ENCODE results near the gene ANKRD29. TPM values are rescaled to one million over a fixed set of nuclear protein-coding genes. Genes with fewer than 3 reads are reported as not detected.

ANKRD29 gene
- total and polyA plus RNA-seq, 10 of the 15 experiments (the other 5 are each of a cell fraction or from before 2014, with no cell fraction given) = 0.53 to 9.2 (median 1.6) TPM

DNA sequence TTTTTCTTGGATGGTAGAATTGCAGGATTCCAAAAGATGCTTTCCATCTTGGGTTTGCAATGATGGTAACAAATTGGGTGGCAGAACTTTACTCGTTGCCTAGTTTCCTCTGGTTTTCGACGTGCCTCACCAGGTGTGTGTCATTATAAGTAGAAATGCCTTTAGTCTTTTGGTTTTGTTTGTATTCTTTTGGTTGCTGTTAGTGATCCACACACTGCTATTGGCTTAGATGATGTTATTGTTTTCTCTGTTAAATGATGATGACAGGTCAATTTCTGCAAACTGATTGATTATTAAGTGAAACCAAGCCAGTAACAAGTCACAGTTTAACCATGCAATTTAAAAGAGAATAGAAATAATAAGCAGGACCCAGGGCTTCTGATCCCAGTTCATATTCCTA, 20.4 kb upstream of the ANKRD29 start (continued):
- TF ChIP-seq, protein P1, sequence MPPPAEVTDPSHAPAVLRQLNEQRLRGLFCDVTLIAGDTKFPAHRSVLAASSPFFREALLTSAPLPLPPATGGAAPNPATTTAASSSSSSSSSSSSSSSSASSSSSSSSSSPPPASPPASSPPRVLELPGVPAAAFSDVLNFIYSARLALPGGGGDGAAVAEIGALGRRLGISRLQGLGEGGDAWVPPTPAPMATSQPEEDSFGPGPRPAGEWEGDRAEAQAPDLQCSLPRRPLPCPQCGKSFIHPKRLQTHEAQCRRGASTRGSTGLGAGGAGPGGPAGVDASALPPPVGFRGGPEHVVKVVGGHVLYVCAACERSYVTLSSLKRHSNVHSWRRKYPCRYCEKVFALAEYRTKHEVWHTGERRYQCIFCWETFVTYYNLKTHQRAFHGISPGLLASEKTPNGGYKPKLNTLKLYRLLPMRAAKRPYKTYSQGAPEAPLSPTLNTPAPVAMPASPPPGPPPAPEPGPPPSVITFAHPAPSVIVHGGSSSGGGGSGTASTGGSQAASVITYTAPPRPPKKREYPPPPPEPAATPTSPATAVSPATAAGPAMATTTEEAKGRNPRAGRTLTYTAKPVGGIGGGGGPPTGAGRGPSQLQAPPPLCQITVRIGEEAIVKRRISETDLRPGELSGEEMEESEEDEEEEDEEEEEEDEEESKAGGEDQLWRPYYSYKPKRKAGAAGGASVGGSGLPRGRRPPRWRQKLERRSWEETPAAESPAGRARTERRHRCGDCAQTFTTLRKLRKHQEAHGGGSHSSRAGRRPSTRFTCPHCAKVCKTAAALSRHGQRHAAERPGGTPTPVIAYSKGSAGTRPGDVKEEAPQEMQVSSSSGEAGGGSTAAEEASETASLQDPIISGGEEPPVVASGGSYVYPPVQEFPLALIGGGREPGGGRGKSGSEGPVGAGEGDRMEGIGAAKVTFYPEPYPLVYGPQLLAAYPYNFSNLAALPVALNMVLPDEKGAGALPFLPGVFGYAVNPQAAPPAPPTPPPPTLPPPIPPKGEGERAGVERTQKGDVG (CRISPR knock-in tag; IDR thresholded peaks at IDR 0.05) = no peak
- TF ChIP-seq SMC3 (IDR thresholded peaks at IDR 0.05; ENCODE audit: borderline replicate concordance, low read length) (no peak), TAF1 (IDR thresholded peaks at IDR 0.05; ENCODE audit: borderline replicate concordance, low read depth, low read length) (no peak), RUNX3 (IDR thresholded peaks at IDR 0.05; ENCODE audit: low read length) (no peak)
- TF ChIP-seq, protein P2, sequence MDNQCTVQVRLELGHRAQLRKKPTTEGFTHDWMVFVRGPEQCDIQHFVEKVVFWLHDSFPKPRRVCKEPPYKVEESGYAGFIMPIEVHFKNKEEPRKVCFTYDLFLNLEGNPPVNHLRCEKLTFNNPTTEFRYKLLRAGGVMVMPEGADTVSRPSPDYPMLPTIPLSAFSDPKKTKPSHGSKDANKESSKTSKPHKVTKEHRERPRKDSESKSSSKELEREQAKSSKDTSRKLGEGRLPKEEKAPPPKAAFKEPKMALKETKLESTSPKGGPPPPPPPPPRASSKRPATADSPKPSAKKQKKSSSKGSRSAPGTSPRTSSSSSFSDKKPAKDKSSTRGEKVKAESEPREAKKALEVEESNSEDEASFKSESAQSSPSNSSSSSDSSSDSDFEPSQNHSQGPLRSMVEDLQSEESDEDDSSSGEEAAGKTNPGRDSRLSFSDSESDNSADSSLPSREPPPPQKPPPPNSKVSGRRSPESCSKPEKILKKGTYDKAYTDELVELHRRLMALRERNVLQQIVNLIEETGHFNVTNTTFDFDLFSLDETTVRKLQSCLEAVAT (IDR thresholded peaks at IDR 0.05) = no peak

DNA sequence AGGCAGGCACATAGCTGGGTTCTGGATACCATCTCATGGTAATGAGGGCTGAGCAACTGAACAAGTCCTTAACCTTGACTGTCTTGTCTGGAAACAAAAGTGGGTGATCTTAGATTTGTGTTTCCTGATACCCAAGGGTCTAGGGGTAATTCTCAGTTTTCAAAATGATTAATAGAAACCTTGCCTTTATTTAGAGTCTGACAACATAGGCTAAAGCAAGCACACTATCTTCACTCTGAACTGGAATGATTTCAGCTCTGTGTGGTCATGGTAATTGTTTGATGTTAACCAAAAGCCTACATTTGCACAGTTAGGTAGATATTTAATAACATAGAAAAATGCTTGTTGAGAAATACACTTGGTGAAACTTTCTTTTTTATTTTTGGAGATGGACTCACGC, 19.8 kb upstream of the ANKRD29 start:
- POLR2A ChIA-PET = no interaction called here
- H4K20me1 ChIP-seq (ENCODE audit: control insufficient read depth, insufficient read depth) = no peaks in the 10 kb centered on the region
- H3K4me2 ChIP-seq (ENCODE audit: control insufficient read depth, insufficient read depth) = no peak overlapping the region
- 60% methylated on average over 1 of the region's 1 CpG for WGBS (ENCODE audit: insufficient coverage, insufficient replicate concordance, low lambda C conversion rate, missing lambda C conversion rate)
- CTCF ChIA-PET = interaction anchor here (1.2 to 1.6 kb wide), 2 partner anchors 11 to 12 kb away, joined by 3 to 4 read pairs; no protein-coding TSS in a partner anchor
- in situ Hi-C loops (cut with MboI) = no loop called here
- H3K9me3 ChIP-seq (replicated peaks; ENCODE audit: control insufficient read depth, insufficient read depth, low read length) = no peaks in the 10 kb centered on the region
- H3K27ac ChIP-seq (ENCODE audit: control insufficient read depth, insufficient read depth) = no peak overlapping the region
- SMC1A ChIA-PET (ENCODE audit: uncharacterized antibody, unreplicated experiment) = interaction anchor here (1.1 to 2.5 kb wide), 4 partner anchors 14 to 53 kb away, joined by 3 to 8 read pairs (median 4); no protein-coding TSS in a partner anchor
- no peaks in the 10 kb centered on the region for H3K4me1 ChIP-seq (ENCODE audit: control insufficient read depth, insufficient read depth, low read length)
- FAIRE-seq (no peak), DNase-seq (ENCODE audit: low read depth, low spot score) (no peak), ATAC-seq (peak; percentile 87)
- H3K27me3 ChIP-seq (replicated peaks in 1 of 2; ENCODE audit: control insufficient read depth in 2 of 2, insufficient read depth in 2 of 2, low read length in 1 of 2) = peaks cover 0 to 2% of the 10 kb centered on the region in 2 experiments; a peak in 1 of 4 replicates
- no peak overlapping the region for H3K4me3 ChIP-seq
- no TSS peak for BruUV-seq (replicated peaks)
- no peak overlapping the region for H2AFZ ChIP-seq (ENCODE audit: control insufficient read depth, low read depth, low read length)
- H3K9ac ChIP-seq (ENCODE audit: control insufficient read depth, insufficient read depth, low read length) = no peak overlapping the region
- RAD21 ChIA-PET (ENCODE audit: unreplicated experiment) = interaction anchor here (0.5 to 1.3 kb wide), 4 partner anchors 11 to 193 kb away, joined by 3 to 5 read pairs (median 3); no protein-coding TSS in a partner anchor
- H3K79me2 ChIP-seq (ENCODE audit: control insufficient read depth, insufficient read depth, low read length) = no peaks in the 10 kb centered on the region
- H3K36me3 ChIP-seq (ENCODE audit: control insufficient read depth in 2 of 2, insufficient read depth in 2 of 2, low read length in 1 of 2) = no peaks in the 10 kb centered on the region
- intact Hi-C loops (cut with micrococcal nuclease; ENCODE audit: unreplicated experiment) = loop anchor here (2.0 kb wide), 1 partner anchor 54 kb away; no protein-coding TSS in a partner anchor
- TF ChIP-seq, protein P3, sequence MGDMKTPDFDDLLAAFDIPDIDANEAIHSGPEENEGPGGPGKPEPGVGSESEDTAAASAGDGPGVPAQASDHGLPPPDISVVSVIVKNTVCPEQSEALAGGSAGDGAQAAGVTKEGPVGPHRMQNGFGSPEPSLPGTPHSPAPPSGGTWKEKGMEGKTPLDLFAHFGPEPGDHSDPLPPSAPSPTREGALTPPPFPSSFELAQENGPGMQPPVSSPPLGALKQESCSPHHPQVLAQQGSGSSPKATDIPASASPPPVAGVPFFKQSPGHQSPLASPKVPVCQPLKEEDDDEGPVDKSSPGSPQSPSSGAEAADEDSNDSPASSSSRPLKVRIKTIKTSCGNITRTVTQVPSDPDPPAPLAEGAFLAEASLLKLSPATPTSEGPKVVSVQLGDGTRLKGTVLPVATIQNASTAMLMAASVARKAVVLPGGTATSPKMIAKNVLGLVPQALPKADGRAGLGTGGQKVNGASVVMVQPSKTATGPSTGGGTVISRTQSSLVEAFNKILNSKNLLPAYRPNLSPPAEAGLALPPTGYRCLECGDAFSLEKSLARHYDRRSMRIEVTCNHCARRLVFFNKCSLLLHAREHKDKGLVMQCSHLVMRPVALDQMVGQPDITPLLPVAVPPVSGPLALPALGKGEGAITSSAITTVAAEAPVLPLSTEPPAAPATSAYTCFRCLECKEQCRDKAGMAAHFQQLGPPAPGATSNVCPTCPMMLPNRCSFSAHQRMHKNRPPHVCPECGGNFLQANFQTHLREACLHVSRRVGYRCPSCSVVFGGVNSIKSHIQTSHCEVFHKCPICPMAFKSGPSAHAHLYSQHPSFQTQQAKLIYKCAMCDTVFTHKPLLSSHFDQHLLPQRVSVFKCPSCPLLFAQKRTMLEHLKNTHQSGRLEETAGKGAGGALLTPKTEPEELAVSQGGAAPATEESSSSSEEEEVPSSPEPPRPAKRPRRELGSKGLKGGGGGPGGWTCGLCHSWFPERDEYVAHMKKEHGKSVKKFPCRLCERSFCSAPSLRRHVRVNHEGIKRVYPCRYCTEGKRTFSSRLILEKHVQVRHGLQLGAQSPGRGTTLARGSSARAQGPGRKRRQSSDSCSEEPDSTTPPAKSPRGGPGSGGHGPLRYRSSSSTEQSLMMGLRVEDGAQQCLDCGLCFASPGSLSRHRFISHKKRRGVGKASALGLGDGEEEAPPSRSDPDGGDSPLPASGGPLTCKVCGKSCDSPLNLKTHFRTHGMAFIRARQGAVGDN (IDR thresholded peaks at IDR 0.05) = no peak
- TF ChIP-seq, protein P4, sequence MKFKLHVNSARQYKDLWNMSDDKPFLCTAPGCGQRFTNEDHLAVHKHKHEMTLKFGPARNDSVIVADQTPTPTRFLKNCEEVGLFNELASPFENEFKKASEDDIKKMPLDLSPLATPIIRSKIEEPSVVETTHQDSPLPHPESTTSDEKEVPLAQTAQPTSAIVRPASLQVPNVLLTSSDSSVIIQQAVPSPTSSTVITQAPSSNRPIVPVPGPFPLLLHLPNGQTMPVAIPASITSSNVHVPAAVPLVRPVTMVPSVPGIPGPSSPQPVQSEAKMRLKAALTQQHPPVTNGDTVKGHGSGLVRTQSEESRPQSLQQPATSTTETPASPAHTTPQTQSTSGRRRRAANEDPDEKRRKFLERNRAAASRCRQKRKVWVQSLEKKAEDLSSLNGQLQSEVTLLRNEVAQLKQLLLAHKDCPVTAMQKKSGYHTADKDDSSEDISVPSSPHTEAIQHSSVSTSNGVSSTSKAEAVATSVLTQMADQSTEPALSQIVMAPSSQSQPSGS (IDR thresholded peaks at IDR 0.05; ENCODE audit: low read length) = peak; percentile 62; the same call in 1 of the 2 replicates
- TF ChIP-seq MEF2A (IDR thresholded peaks at IDR 0.05; ENCODE audit: insufficient read depth, low read depth, low read length) (peak; percentile 67), RB1 (IDR thresholded peaks at IDR 0.05; ENCODE audit: borderline replicate concordance) (no peak), YBX1 (IDR thresholded peaks at IDR 0.05) (no peak), ETV6 (conservative IDR thresholded peaks at IDR 0.05 in 1 of 2, IDR thresholded peaks at IDR 0.05 in 1 of 2; ENCODE audit: borderline replicate concordance in 1 of 2, low read depth in 1 of 2) (peak in 1 of 2 experiments; percentile 38; a peak in 1 of 4 replicates), MTA3 (IDR thresholded peaks at IDR 0.05; ENCODE audit: borderline replicate concordance, low read length) (0 out of 2 replicates have a peak, but pooled peaks have one; percentile 32)
